ENCODE measurements around the gene ASCC2.
"Not testable (repeated sequence)": the region's sequence is repeated elsewhere in the genome, so short reads cannot be mapped to it uniquely, and the experiment has no call there.

ASCC2 gene

GRCh38 chr22:29782061-29782845 is 55.8 kb downstream of the ASCC2 start:
- DNase-seq: peak; percentile 14

GRCh38 chr22:29780748-29781676 is 57.1 kb downstream of the ASCC2 start:
- DNase-seq: peak; percentile 93

- DNase-seq: no peak
Observed at GRCh38 chr22:29780220-29780619, 57.9 kb downstream of the ASCC2 start.

- DNase-seq: peak; percentile 44
Observed at GRCh38 chr22:29773233-29773632, 64.8 kb downstream of the ASCC2 start.

- peak; percentile 52 for DNase-seq
Observed at GRCh38 chr22:29772170-29772641, 65.9 kb downstream of the ASCC2 start.

- DNase-seq: no peak
Observed at GRCh38 chr22:29769723-29770321, 68.3 kb downstream of the ASCC2 start.

GRCh38 chr22:29768052-29768693 is 69.9 kb downstream of the ASCC2 start:
- DNase-seq: no peak

- DNase-seq: peak; percentile 88
Observed at GRCh38 chr22:29767171-29768051, 70.7 kb downstream of the ASCC2 start, which contains the start of gene UQCR10. Gene UQCR10 (plus strand): TSS chr22:29767369. CDS start chr22:29767399, 30 bp downstream.

- peak; percentile 96 for DNase-seq
Observed at GRCh38 chr22:29766632-29767170, 71.4 kb downstream of the ASCC2 start, which contains the start of gene ZMAT5. Gene ZMAT5 (minus strand): TSS chr22:29767007. CDS start chr22:29748544, 18,463 bp downstream.

GRCh38 chr22:29765905-29766631 is 72.0 kb downstream of the ASCC2 start:
- DNase-seq: no peak

GRCh38 chr22:29762263-29762662 is 75.8 kb downstream of the ASCC2 start:
- no peak for DNase-seq

- DNase-seq: no peak
Observed at GRCh38 chr22:29758959-29759358, 79.1 kb downstream of the ASCC2 start.

GRCh38 chr22:29758068-29758622 is 79.9 kb downstream of the ASCC2 start:
- no peak for DNase-seq

- DNase-seq: no peak
Observed at GRCh38 chr22:29757096-29757495, 81.0 kb downstream of the ASCC2 start.

GRCh38 chr22:29756341-29756740 is 81.7 kb downstream of the ASCC2 start:
- no peak for DNase-seq

GRCh38 chr22:29755889-29756288 is 82.2 kb downstream of the ASCC2 start:
- no peak for DNase-seq

GRCh38 chr22:29754658-29755395 is 83.2 kb downstream of the ASCC2 start:
- DNase-seq: not testable (repeated sequence)

- DNase-seq: no peak
Observed at GRCh38 chr22:29753808-29754657, 84.0 kb downstream of the ASCC2 start.
